ENCODE data around the gene DDX46.
A peak's percentile ranks its signal among the peaks of the same experiment; 100 is the strongest.
"Not testable (repeated sequence)": the region's sequence is repeated elsewhere in the genome, so short reads cannot be mapped to it uniquely, and the experiment has no call there.

The DDX46 gene

GRCh38 chr5:134837530-134838181, 79.1 kb downstream of the DDX46 start:
- Histone ChIP-seq H3K9me3 (ENCODE audit: low read length) (no peaks in the 10 kb centered on the region), H3K4me1 (ENCODE audit: insufficient read depth, low read length) (no peaks in the 10 kb centered on the region), H3K36me3 (ENCODE audit: insufficient read depth, low read length) (peaks cover 42% of the 10 kb centered on the region), H2AFZ (ENCODE audit: low read depth, low read length) (no peak overlapping the region), H3K27me3 (ENCODE audit: insufficient read depth, low read length) (no peaks in the 10 kb centered on the region), H3K4me3 (ENCODE audit: low read length) (no peak overlapping the region)

GRCh38 chr5:134838361-134838760, 79.8 kb downstream of the DDX46 start:
- H3K36me3 ChIP-seq (ENCODE audit: insufficient read depth, low read length): peaks cover 35% of the 10 kb centered on the region
- H2AFZ ChIP-seq (ENCODE audit: low read depth, low read length); H3K9me3 ChIP-seq (ENCODE audit: low read length); H3K4me3 ChIP-seq (ENCODE audit: low read length); H3K27me3 ChIP-seq (ENCODE audit: insufficient read depth, low read length); H3K4me1 ChIP-seq (ENCODE audit: insufficient read depth, low read length): not testable (repeated sequence)

GRCh38 chr5:134840811-134841210, 82.2 kb downstream of the DDX46 start:
- H2AFZ ChIP-seq (ENCODE audit: low read depth, low read length): no peak overlapping the region
- H3K4me3 ChIP-seq (ENCODE audit: low read length): no peak overlapping the region
- peaks cover 6% of the 10 kb centered on the region for H3K4me1 ChIP-seq (ENCODE audit: insufficient read depth, low read length)
- H3K27me3 ChIP-seq (ENCODE audit: insufficient read depth, low read length): no peaks in the 10 kb centered on the region
- no peaks in the 10 kb centered on the region for H3K9me3 ChIP-seq (ENCODE audit: low read length)
- H3K36me3 ChIP-seq (ENCODE audit: insufficient read depth, low read length): peaks cover 22% of the 10 kb centered on the region

GRCh38 chr5:134844252-134844651, 85.7 kb downstream of the DDX46 start:
- Histone ChIP-seq H3K9me3 (ENCODE audit: low read length) (no peaks in the 10 kb centered on the region), H3K4me3 (ENCODE audit: low read length) (no peak overlapping the region), H3K36me3 (ENCODE audit: insufficient read depth, low read length) (peaks cover 24% of the 10 kb centered on the region), H3K27me3 (ENCODE audit: insufficient read depth, low read length) (no peaks in the 10 kb centered on the region), H3K4me1 (ENCODE audit: insufficient read depth, low read length) (peaks cover 14% of the 10 kb centered on the region), H2AFZ (ENCODE audit: low read depth, low read length) (no peak overlapping the region)

- H3K4me3 ChIP-seq (ENCODE audit: low read length): peak overlapping the region; percentile 98
- H3K27me3 ChIP-seq (ENCODE audit: insufficient read depth, low read length): no peaks in the 10 kb centered on the region
- H3K36me3 ChIP-seq (ENCODE audit: insufficient read depth, low read length): peaks cover 20% of the 10 kb centered on the region
- peak overlapping the region; percentile 65 for H2AFZ ChIP-seq (ENCODE audit: low read depth, low read length)
- H3K4me1 ChIP-seq (ENCODE audit: insufficient read depth, low read length): peaks cover 14% of the 10 kb centered on the region
- H3K9me3 ChIP-seq (ENCODE audit: low read length): no peaks in the 10 kb centered on the region
These were observed 86.8 kb downstream of the DDX46 start for GRCh38 chr5:134845335-134845851.

GRCh38 chr5:134845852-134846640, 87.5 kb downstream of the DDX46 start, which contains the start of gene C5orf24:
TSS of gene C5orf24 (plus strand) at chr5:134845968. CDS start at chr5:134854901, 8,933 bp downstream.
- H2AFZ ChIP-seq (ENCODE audit: low read depth, low read length): peak within 1 kb of the TSS; percentile 65
- H3K27me3 ChIP-seq (ENCODE audit: insufficient read depth, low read length): no peaks in the 10 kb centered on the region
- H3K36me3 ChIP-seq (ENCODE audit: insufficient read depth, low read length): peaks cover 16% of the 10 kb centered on the region
- H3K4me3 ChIP-seq (ENCODE audit: low read length): peak within 1 kb of the TSS; percentile 98
- peaks cover 14% of the 10 kb centered on the region for H3K4me1 ChIP-seq (ENCODE audit: insufficient read depth, low read length)
- H3K9me3 ChIP-seq (ENCODE audit: low read length): no peaks in the 10 kb centered on the region

- peaks cover 22% of the 10 kb centered on the region for H3K36me3 ChIP-seq (ENCODE audit: insufficient read depth, low read length)
- H3K27me3 ChIP-seq (ENCODE audit: insufficient read depth, low read length): no peaks in the 10 kb centered on the region
- no peaks in the 10 kb centered on the region for H3K9me3 ChIP-seq (ENCODE audit: low read length)
- H3K4me3 ChIP-seq (ENCODE audit: low read length): peak overlapping the region; percentile 98
- H3K4me1 ChIP-seq (ENCODE audit: insufficient read depth, low read length): peaks cover 14% of the 10 kb centered on the region
- H2AFZ ChIP-seq (ENCODE audit: low read depth, low read length): no peak overlapping the region
These were observed 88.0 kb downstream of the DDX46 start for GRCh38 chr5:134846641-134846960.

- H3K36me3 ChIP-seq (ENCODE audit: insufficient read depth, low read length): peaks cover 42% of the 10 kb centered on the region
- H3K4me1 ChIP-seq (ENCODE audit: insufficient read depth, low read length): peaks cover 14% of the 10 kb centered on the region
These were observed 90.9 kb downstream of the DDX46 start for GRCh38 chr5:134849434-134849933.

DNA sequence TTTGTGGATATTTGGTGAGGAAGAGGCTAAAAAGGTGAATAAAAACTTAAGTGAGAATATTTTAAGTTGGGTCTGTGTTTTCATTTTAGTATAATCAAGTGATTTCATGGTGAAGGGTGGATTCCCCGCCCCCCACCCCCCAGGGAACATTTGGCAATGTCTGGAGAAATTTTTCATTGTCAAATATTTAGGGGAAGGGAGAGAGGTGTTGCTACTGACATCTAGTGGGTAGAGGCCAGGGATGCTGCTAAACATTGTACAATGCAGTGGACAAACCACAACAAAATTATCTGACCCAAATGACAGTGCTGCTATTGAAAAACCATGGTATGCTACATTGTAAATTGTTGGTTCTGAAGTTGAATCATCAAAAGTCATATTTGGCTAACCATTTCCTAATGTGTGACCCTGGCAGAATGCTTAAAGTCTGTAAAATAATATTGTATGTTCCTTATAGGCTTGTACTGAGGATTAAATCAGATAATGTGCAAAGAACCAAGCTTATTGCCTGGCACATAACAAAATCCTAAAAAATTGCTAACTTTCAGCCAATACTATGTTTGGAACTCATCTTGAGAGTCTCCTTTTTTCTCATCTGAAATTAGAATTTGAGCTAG, 92.8 kb downstream of the DDX46 start:
- no peaks in the 10 kb centered on the region for H3K27me3 ChIP-seq (ENCODE audit: insufficient read depth, low read length)
- peaks cover 59% of the 10 kb centered on the region for H3K36me3 ChIP-seq (ENCODE audit: insufficient read depth, low read length)
- no peaks in the 10 kb centered on the region for H3K9me3 ChIP-seq (ENCODE audit: low read length)
- no peak overlapping the region for H3K4me3 ChIP-seq (ENCODE audit: low read length)
- H3K4me1 ChIP-seq (ENCODE audit: insufficient read depth, low read length): peaks cover 7% of the 10 kb centered on the region
- no peak overlapping the region for H2AFZ ChIP-seq (ENCODE audit: low read depth, low read length)

More at GRCh38 chr5:134849434-134849933, 90.9 kb downstream of the DDX46 start:
- H3K4me3 ChIP-seq (ENCODE audit: low read length); H2AFZ ChIP-seq (ENCODE audit: low read depth, low read length); H3K27me3 ChIP-seq (ENCODE audit: insufficient read depth, low read length); H3K9me3 ChIP-seq (ENCODE audit: low read length): not testable (repeated sequence)

DNA sequence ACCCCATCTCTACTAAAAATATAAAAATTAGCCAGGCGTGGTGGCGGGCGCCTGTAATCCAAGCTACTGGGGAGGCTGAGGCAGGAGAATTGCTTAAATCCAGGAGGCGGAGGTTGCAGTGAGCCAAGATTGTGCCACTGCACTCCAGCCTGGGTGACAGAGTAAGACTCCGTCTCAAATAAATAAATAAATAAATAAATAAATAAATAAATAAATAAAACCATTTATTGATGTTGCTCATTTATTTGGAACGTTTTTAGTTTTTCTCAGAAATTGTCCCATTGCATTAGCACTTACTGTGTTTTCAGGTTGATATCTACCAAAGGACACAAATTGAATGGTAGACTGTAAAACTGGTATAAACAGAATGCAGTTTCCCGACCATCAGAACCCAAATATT, 97.9 kb downstream of the DDX46 start:
- not testable (repeated sequence) for H3K27me3 ChIP-seq (ENCODE audit: insufficient read depth, low read length); H3K4me1 ChIP-seq (ENCODE audit: insufficient read depth, low read length)
- peaks cover 75% of the 10 kb centered on the region for H3K36me3 ChIP-seq (ENCODE audit: insufficient read depth, low read length)

GRCh38 chr5:134857401-134857800, 98.8 kb downstream of the DDX46 start:
- Histone ChIP-seq H3K27me3 (ENCODE audit: insufficient read depth, low read length) (no peaks in the 10 kb centered on the region), H3K4me1 (ENCODE audit: insufficient read depth, low read length) (no peaks in the 10 kb centered on the region), H3K36me3 (ENCODE audit: insufficient read depth, low read length) (peaks cover 71% of the 10 kb centered on the region), H2AFZ (ENCODE audit: low read depth, low read length) (no peak overlapping the region), H3K4me3 (ENCODE audit: low read length) (no peak overlapping the region), H3K9me3 (ENCODE audit: low read length) (no peaks in the 10 kb centered on the region)

More for the DNA sequence above, 97.9 kb downstream of the DDX46 start:
- not testable (repeated sequence) for H3K9me3 ChIP-seq (ENCODE audit: low read length); H2AFZ ChIP-seq (ENCODE audit: low read depth, low read length); H3K4me3 ChIP-seq (ENCODE audit: low read length)

DNA sequence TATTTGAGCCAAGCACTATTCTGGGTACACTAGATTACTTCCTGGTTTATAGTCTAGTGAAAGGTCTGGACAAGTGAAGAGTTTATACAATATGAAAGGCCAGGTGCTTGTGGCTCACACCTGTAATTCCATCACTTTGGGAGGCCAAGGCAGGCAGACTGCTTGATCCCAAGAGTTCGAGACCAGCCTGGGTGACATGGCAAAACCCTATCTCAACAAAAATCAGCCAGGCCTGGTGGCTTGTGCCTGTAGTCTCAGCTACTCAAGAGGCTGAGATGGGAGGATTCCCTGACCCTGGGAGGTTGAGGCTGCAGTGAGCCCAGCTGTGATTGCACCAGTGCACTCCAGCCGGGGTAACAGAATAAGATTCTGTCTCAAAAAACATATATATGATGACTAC, 106.1 kb downstream of the DDX46 start:
- Histone ChIP-seq H2AFZ (ENCODE audit: low read depth, low read length) (no peak overlapping the region), H3K36me3 (ENCODE audit: insufficient read depth, low read length) (peaks cover 14% of the 10 kb centered on the region), H3K4me3 (ENCODE audit: low read length) (no peak overlapping the region), H3K9me3 (ENCODE audit: low read length) (no peaks in the 10 kb centered on the region), H3K27me3 (ENCODE audit: insufficient read depth, low read length) (no peaks in the 10 kb centered on the region), H3K4me1 (ENCODE audit: insufficient read depth, low read length) (no peaks in the 10 kb centered on the region)

GRCh38 chr5:134873494-134873893, 114.9 kb downstream of the DDX46 start:
- H3K9me3 ChIP-seq (ENCODE audit: low read length): no peaks in the 10 kb centered on the region
- H3K4me1 ChIP-seq (ENCODE audit: insufficient read depth, low read length): peaks cover 8% of the 10 kb centered on the region
- no peak overlapping the region for H3K4me3 ChIP-seq (ENCODE audit: low read length)
- no peaks in the 10 kb centered on the region for H3K27me3 ChIP-seq (ENCODE audit: insufficient read depth, low read length)
- no peaks in the 10 kb centered on the region for H3K36me3 ChIP-seq (ENCODE audit: insufficient read depth, low read length)
- H2AFZ ChIP-seq (ENCODE audit: low read depth, low read length): peak overlapping the region; percentile 89

Measured in neuron (in vitro differentiated cells).